NOMO-1 treated with dmso at 0.1 percent for 144 hours (cell line): ENCODE measurements around the gene ABTB2.
A peak's percentile ranks its signal among the peaks of the same experiment; 100 is the strongest.

Experiments used
- DNase-seq: peaks from one replicate; lab custom pipeline; 2025; ENCODE audit not compliant: unreplicated experiment; lab: John Stamatoyannopoulos, UW

The ABTB2 gene

DNA sequence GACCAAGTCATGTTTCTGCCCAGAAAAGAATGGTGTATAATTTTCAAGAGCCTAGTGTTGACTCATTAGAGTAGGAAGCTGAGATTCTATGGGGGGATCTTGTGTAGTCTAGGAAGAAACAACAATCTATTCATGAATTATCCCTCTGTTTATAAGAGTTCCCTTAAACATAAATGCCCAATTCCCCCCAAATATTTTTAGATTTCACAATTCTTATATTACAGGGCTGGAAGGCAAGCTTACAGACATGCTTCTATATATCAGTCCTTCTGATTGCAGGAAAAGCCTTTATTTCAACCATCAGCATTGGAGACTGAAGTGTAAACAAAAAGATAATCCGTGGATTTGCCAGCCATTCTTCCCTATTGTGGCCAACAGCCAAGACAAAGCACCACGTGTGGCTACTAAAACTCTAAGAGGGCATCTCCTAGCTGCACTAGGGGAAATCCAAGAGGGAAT is 181.0 kb downstream of the ABTB2 start:
- DNase-seq, result no peak

DNA sequence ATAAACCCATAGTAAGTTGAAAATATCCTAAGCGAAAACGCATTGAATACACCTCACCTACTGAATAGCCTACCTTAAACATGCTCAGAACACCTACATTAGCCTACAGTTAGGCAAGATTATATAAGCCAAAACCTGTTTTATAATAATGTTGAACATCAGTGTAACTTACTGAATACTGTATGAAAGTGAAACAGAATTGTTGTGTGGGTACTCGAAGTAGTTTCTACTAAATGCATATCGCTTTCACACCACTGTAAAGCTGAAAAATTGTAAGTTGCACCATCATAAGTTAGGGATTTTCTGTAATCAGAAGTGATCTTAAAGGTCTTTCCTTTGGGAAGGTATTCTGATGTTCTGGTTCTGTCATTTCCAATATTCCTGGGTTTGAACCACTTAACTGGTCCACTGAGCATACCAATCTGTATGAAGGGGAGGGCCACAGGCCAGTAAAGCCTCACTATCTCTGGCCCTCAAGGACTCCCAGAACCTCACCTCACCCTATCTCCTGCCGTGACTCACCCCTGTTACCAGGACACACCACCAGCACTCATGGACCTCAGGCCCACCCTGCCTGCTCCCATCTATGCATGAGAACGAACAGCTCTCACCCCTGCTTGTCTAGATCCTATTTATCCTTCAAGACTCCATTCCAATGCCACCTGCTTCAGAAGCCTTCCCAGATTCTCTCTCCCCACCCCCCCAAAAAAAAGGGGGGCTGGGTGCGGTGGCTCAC is 182.4 kb downstream of the ABTB2 start:
- no peak for DNase-seq

DNA sequence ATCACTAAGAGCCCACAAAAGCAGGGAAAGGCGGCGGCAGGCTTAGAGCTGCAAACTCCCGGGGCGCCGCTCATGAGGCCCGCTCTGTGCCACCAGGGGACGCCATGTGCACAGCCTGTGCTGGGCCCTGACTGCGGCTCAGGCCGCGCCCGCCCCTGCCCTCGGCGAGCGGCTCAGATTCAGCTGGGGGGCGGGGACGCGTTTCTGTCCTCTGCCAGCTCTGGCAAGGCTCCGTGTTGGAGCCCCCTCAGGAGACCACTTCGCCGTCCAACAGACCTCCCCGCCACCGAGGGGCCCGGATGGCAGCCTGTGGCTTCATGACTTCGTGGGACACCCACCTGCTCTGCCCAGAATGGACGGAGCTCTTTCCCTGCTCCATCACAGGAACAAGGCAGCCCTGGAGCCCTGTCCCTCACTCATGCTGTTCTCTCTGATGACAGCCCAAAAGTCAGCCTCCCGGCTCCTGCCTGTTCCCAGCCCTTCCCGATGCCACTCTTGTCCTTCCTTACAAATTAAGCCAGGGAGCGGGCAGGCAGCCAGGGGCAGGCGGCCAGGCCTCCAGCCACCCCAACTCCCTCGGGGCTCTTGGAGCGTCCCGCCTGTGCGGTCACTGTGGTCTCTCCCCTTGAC is 183.3 kb downstream of the ABTB2 start:
- DNase-seq, result peak; percentile 61

DNA sequence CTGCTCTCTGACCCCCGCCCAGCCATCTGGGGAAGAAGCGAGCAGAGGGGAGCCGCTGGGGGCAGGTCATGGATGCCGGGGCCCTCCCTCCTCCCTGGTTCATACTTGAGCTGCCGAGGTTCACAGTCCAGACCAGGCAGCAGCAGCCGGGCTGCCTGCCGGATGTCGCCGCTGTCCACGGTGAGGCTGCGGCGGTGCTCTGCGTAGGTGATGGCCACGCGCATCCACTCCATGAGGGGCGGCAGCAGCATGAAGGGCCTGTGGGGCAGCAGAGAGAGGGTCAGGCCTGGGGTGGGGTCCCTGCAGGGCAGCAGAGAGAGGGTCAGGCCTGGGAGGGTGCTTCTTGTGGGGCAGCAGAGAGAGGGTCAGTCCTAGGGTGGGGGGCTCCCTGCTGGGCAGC is 184.8 kb downstream of the ABTB2 start:
- DNase-seq, result no peak

DNA sequence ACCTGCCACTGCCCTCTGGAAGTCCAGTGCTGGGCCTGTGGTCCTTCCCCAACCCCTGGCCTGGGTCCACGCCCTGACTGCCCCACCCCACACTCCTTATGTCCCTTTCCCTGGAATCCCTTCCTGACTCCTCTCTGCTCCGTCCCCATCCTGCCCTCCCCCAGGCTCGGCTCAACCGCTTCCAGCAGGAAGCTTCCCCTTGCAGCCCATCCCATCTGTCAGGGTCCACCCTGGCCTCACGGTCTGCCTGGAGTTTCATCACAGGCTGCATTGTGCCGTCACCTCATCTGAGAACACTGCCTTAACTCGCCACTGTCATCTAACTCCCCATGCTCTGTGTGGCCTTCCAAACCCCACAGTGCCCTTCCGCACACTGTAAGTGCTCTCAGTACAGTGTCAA is 188.1 kb downstream of the ABTB2 start:
- no peak for DNase-seq

DNA sequence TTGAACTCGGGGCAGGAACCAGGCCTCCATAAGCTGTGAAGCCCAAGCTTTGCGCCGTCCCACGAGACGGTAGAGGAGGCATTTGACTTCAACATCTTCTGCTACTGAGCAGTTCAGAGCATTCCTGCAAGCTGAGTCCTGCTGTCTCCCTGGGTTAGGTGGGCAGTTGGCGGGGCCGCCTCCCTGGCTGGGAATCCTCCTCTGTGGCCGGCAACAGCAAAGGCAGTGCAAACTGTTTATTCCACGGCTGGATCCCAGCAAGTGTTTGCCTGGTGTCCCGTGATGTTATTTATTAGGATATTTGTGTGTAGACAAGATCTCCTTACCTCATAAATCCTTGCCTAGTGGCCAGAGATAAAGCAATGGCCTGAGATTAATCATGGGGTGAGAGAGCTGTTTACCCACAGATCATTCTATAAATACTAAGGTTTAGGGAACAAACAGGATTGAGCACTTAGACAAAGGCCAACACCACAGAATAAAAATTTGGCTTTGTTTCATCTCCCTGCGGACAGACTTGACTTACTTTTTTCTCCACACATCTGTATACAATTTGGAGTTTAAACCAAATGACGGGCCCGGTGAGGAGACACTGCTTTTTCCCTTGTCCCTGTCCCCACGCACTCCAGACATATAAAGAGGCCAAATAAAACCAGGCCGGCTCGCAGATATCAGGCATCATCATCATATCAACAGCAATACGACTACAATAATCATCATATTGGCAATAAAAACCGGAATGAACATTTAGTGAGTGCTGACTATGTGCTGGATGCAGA is 189.0 kb downstream of the ABTB2 start:
- no peak for DNase-seq

DNA sequence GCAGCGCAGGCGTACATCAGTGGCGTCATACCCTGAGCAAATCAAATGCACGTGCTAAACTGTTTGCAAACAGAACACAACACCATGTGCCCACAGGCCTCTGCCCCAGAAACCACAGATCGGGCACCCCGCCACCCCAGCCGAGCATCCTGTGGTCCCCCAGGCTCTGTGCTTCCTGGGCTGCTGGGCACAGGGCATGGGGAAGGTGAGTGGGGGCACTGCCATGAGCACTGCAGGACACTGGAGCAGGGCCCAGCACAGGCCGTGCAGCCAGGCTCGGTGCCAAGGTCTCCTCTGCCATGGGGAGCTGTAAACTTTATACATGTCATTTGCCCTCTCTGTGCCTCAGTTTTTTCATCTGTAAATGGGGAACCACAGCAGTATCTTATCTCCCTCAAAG is 189.8 kb downstream of the ABTB2 start:
- no peak for DNase-seq

DNA sequence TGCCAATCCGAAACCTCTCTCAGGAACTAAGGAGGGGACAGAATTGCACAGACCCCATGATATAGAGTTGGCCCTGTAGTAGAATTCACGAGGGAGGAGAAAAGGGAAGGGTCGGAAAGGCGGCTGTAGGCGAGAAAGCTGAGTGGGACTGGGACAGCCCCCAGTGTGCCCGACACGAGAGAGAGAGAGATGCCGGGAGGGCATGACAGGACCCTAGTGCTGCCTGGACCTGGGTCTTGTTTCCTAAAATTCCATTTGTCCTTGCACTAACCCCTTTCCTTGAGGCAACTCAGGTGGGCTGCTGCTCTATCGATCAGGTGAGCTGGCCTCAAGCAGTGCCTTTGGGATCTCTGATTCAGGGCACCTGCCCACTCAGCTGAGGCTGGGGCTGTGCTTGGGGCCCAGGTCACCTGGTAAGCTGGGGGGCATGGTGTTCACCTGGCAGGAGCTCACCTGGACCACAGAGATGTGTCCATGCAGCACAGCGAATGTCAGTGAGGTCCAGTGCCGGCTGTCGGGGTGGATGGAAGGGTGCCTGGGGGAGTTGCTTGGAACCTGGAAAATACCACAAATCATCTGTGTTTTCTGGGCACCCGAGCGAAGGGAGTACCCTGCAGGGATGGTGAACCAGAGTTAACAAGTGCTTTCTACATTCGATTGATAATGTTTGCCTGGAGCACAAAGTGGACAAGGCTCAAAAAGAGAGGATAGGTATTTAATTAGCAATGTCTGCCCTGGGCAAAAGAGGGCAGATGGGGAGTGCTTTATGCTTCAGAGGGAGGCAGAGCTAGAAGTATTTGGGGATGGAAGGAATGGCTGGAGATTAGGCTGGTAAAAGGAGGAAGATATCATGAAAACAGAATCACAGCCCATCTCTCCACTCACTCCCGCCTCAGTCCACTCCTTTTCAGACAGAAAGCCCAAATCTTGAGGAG is 190.7 kb downstream of the ABTB2 start:
- DNase-seq, result no peak

DNA sequence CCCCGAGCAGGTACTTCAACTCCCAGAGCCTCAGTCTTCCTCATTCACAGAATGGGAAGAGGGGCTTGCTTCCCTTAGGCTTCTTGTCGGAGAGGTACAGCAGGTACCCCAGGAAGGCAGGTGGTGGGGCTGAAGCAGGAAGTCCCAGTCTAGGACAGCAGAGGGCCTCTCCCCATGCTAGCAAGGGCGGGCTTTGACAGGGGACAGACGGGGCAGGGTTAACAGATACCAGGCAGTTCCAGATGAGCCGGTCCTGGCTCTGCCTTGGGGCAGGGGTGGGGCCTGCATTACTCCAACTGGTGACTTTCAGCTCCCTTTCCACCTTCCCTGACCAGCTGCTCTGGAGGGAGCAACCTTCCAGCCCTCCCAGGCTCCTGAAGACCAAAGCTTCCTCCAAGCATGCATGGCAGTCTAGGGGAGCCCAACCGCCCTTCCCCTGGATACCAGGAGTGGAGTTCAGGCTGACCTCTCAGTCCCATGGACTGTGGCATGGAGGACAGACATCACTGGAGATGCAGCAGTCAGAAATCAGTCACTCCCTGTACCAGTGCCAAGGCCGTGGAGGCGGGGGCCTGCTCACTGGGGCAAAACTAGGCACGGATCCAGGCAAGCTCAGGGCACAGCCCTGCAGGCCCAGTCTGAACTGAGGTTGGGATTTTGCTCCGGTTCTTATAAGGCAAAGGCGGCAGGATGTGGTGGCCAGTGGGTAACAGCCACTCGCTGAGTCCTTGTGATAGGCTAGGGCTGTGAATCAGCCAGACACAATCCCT is 191.8 kb downstream of the ABTB2 start:
- no peak for DNase-seq

DNA sequence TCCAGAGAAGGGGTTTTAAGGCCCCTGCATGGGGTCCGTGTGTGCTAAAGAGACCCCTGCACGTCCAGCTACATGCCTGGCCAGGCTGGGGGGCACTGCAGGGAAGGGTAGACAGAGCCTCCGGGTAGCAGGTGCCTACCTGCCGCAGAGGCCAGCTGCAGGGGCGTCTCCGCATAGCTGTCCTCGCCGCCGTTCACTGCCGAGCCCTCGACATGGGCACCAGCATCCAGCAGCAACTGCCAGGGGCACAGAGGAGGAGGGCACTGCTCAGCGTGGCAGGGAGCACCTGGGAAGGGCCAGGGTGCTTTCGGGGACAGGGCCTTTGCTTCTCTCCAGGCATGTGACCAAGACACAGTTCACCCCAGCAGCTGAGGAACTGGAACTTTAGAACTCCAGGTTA is 192.7 kb downstream of the ABTB2 start:
- no peak for DNase-seq

DNA sequence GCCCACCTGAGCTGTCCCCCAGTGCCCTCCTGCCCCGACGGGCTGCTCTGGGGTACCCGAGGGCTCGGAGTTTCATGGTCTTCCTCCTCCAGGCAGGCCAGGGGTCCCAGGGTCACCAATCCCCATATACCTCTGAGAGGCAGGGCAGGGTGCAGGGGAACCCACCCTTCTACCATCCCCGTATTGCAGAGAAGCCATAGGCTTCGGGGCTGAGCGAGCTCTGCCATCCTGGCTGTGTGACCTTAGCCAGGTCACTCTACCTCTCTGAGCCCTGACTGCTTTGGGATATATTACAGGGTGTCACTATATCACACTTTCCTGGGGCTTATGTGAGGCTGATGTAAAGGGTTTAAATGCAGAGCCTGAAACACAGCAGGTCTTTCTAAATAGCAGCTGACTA is 195.0 kb downstream of the ABTB2 start:
- no peak for DNase-seq

DNA sequence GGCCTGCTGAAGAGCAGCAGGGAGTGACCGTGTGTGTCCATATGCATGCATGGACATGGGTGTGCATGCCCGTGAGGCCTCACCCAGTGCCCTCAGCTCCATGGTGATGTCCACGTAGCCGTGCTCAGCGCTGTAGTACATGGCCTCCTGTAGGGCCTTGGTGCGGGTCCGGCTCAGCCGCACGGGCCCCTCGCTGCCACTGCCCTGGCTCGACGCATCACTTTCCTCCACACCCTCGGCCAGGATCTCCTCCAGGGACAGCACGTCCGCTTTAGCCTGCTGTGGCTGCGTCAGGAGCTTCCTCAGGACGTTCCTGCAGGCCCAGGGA is 195.4 kb downstream of the ABTB2 start:
- DNase-seq, result no peak

DNA sequence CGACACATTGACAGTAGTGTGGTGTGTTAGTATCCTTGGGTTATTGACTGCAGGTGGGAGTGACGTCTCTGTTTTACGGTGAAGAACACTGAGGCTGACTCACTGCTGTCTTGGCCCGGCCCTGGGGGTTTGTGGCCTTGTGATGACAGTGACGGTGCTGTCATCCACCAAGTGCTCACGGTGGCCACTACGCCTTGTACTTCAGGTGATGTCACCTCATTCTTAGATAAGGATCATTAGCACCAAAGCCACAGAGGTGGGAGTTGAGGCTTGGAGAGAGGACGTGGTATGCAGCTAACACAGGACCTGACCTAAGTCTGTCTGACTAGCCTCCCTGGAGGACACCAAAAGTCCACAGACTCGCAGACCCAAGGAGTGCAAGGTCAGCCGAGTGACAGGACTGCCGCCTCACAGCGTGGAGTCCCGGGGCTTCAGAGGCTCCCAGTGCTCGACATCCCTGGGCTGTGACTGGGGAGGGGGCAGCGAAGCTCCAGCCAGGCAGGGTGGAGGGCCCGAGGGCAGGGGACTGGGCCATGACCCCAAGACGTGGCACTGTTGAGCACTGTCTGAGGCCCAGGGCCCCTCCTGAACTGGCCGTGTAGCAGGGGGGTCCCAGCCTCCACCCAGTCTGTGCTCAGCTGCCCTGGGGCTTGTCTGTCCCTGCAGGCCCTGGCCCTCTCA is 195.9 kb downstream of the ABTB2 start:
- no peak for DNase-seq

DNA sequence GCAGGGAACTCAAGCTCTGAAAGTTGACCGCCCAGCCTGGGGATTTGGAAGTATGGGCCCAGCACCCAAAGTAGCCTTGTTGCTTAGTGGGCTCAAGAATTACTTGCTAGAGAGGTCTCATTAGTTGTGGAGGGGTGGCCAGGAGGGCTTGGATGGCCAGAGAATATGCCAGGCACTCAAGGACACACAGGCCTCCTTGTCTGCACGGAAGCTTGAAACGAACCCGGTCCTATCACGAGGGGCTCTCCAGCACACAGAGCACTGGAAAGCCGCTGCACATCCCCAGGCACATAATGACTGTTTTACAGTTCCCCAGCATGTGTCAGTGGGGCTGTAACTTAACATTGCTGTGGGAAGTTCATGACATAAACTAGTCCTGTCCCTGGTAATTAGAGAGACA is 196.4 kb downstream of the ABTB2 start:
- DNase-seq, result no peak

DNA sequence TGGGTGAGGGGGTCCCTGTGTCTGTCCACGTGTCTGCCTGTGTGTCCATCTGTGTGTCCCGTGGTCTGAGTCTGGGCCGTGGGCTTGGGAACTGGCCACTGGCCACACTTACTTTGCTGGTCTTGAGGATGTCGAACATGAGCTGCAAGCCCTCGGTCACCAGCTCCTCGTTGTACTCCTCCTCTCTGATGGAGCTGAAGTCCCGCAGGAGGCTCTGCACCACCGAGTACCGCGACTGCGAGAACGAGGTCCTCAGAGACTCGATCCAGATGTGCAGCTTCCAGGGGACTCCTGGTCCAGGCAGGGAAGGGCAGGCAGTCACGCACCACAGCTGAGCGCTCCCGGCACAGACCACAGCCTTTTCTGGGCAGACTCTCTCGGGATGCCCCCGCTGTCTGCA is 197.0 kb downstream of the ABTB2 start:
- no peak for DNase-seq

DNA sequence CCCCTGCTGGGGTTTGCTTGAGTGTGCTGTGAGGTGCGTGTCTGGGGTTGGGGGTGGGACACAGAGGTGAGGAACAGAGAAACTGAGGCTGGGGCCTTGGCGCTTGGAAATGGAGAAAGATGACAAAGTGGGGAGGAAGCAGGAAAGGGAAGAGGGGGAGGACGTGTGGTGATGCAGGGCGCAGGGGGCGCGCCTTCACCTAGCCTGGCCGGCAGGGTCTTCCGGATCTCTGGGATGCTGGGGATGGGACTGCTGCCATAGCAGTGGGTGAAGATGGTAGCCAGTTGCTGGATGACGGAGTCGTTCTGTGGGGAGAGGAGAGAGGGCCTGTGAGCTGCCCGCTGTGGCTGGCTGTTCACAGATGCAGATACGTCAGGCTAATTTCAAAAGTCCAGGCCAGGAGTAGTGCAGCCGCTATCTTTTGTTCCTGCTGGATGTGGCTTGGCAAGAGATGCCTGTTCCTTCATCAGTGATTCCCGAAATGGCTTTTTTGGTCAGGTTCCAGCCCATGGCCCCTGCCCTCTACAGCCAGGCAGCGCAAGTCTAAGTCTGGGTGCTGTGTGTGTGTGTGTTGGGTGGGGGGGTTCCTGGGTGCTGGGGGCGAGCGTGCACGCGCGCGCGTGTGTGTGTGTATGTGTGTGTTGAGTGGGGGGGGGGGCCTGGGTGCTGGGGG is 197.6 kb downstream of the ABTB2 start:
- DNase-seq, result no peak

DNA sequence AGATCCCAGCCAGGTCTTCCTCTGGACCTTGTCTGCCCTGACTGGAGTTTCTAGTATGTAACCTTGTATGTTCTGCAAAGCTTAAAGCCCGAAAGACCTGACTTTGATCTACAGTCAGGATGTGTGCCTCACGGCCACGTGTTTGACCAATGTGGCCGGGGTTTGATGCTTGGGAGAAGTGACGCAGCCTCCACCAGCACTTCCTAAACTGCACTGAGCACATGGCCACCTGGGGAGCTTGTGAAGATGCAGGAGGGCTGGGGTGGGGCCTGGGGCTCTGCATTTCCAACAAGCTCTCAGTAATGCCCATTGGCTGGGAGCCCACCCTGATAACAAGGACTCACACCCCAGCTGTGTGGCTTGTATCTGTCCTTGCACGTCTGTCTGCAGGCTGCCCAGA is 199.1 kb downstream of the ABTB2 start:
- no peak for DNase-seq

DNA sequence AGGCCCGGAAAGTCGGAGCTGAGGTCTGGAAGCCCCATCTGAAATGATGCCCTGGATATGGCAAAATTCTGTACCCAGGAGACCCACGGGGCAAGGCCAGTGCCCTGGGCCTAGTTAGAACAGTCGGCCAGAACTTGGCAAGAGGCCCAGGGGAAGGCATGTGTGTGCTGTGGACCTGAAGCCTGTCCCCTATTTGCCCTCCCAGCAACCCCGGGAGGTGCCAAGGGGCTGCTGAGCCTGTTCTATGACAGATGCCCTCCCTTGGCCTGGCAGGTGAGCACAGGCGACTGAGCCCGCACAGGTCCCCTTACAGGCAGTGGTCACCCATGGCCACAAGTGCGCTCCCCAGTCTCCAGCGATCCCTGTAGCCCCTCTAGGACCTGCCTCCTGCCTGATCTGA is 200.6 kb downstream of the ABTB2 start:
- DNase-seq, result no peak

DNA sequence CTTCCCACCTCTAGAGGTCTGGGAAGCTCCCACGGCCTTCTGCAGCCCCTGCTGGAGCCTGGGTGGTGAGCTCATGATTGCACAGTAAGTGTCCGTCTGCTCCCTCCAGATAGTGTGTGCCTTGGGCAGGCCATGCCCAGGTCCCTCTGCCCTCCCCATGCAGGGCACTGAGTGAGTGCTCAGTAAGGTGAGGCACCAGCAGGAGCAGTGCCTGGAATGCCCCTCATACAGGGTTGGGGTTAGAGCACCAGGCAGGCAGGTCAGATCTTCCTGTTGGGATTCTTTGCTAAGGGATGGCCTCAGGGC is 202.1 kb downstream of the ABTB2 start:
- no peak for DNase-seq
